Measurements from ENCODE around the gene XAGE2.

DNA sequence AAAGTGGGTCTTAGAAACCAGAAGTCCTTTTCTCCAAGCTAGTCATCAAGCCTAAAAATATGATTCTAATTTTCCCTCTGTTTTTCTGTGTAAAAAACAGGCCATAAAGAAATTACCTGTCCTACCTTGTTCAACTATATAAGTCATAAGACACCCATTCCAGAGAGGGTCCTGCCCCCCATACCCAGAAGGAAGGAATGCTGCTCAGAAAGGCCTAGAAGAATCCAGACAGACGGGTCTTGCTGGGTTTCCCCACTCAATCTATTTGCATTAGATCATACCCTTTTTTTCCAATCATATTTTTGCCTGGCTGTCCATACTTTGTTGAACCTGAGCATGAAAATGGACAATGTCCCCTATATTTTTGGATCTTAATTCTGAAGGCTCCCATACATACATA lies 16.3 kb upstream of the XAGE2 start:
- TF ChIP-seq, protein P1, sequence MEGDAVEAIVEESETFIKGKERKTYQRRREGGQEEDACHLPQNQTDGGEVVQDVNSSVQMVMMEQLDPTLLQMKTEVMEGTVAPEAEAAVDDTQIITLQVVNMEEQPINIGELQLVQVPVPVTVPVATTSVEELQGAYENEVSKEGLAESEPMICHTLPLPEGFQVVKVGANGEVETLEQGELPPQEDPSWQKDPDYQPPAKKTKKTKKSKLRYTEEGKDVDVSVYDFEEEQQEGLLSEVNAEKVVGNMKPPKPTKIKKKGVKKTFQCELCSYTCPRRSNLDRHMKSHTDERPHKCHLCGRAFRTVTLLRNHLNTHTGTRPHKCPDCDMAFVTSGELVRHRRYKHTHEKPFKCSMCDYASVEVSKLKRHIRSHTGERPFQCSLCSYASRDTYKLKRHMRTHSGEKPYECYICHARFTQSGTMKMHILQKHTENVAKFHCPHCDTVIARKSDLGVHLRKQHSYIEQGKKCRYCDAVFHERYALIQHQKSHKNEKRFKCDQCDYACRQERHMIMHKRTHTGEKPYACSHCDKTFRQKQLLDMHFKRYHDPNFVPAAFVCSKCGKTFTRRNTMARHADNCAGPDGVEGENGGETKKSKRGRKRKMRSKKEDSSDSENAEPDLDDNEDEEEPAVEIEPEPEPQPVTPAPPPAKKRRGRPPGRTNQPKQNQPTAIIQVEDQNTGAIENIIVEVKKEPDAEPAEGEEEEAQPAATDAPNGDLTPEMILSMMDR (IDR thresholded peaks at IDR 0.05; ENCODE audit: insufficient read depth, low read length, poor library complexity, severe bottlenecking), result no peak
- TF ChIP-seq EZH2phosphoT487 (conservative IDR thresholded peaks at IDR 0.05; ENCODE audit: low read length), result no peak
